Panc1 (cell line): ENCODE results near the gene CELSR2. TPM values are rescaled to one million over a fixed set of nuclear protein-coding genes. Genes with fewer than 3 reads are reported as not detected.

ENCODE experiments used
- ATAC-seq: fragments of 200-7000 bp; cut with Tn5 transposase; 2 replicates; pipeline ENCODE4 v1.9.1; 2020; ENCODE audit warnings: mild to moderate bottlenecking, moderate library complexity
- BruUV-seq: library from RNA; stranded (reverse); fragments of 400-500 nt; replicated peaks from 2 replicates; lab custom pipeline; 2021; lab: Mats Ljungman, UMichigan
- CTCF ChIA-PET: fragments of 300-600 bp; sonication (Branson Sonifier 250); formaldehyde crosslinking; loops from one replicate; lab custom pipeline; 2022; ENCODE audit warnings: antibody characterized with exemption; lab: Charles Lee
- POLR2A ChIA-PET: fragments of 300-600 bp; sonication (Branson Sonifier 250); formaldehyde crosslinking; loops from one replicate; lab custom pipeline; 2022; ENCODE audit warnings: antibody characterized with exemption; lab: Charles Lee
- DNase-seq: peaks from one replicate; pipeline ENCODE4 v3.0.0-alpha.2; 2010; ENCODE audit warnings: low read depth, low spot score
- H3K27ac ChIP-seq: 2 replicates; pipeline ENCODE4 v1.5.1; 2011; ENCODE audit warnings: mild to moderate bottlenecking, low read length, inconsistent platforms
- H3K27me3 ChIP-seq: fragments of 200-500 bp; sonication (Bioruptor generic); 2 replicates; pipeline ENCODE4 v1.6.0; 2014; ENCODE audit warnings: low read length, inconsistent platforms; ENCODE audit not compliant: control insufficient read depth, insufficient read depth
- H3K36me3 ChIP-seq: fragments of 200-500 bp; sonication (Bioruptor generic); 2 replicates; pipeline ENCODE4 v1.5.1; 2014; ENCODE audit warnings: inconsistent platforms, mild to moderate bottlenecking, low read length, moderate library complexity; ENCODE audit not compliant: control insufficient read depth, insufficient read depth
- H3K4me1 ChIP-seq: 2 replicates; pipeline ENCODE4 v1.5.1; 2011; ENCODE audit warnings: inconsistent platforms, mild to moderate bottlenecking, low read length, moderate library complexity; ENCODE audit not compliant: control insufficient read depth, insufficient read depth
- H3K4me3 ChIP-seq, 2 experiments: 2 replicates each; pipeline ENCODE4 v1.5.1; 2011 to 2012; ENCODE audit warnings: low read depth in 2 of 2, low read length in 2 of 2, mild to moderate bottlenecking in 2 of 2, inconsistent platforms in 1 of 2, moderate library complexity in 1 of 2
- H3K9me3 ChIP-seq: fragments of 200-500 bp; sonication (Bioruptor generic); 2 replicates; pipeline ENCODE4 v1.5.1; 2014; ENCODE audit warnings: low read depth, mild to moderate bottlenecking, inconsistent platforms, low read length, moderate library complexity; ENCODE audit not compliant: control insufficient read depth, insufficient read depth
- CTCF ChIP-seq: fragments of 450-650 bp; IDR thresholded peaks from 2 replicates; pipeline ENCODE4 v1.5.1; 2017; ENCODE audit warnings: mild to moderate bottlenecking
- POLR2AphosphoS5 ChIP-seq: IDR thresholded peaks from 2 replicates; pipeline ENCODE4 v1.6.1; 2012; ENCODE audit warnings: mild to moderate bottlenecking, low read depth, low read length, moderate library complexity
- REST ChIP-seq, 2 experiments: IDR thresholded peaks; 2 replicates each; pipeline ENCODE4 v1.6.1; 2011 to 2012; ENCODE audit warnings: low read depth in 2 of 2, control low read depth in 1 of 2, low read length in 1 of 2, mild to moderate bottlenecking in 1 of 2, moderate library complexity in 1 of 2; ENCODE audit not compliant: insufficient read depth in 1 of 2
- SIN3A ChIP-seq: IDR thresholded peaks from 2 replicates; pipeline ENCODE4 v1.6.1; 2012; ENCODE audit warnings: low read depth, mild to moderate bottlenecking, low read length, moderate library complexity, borderline replicate concordance; ENCODE audit not compliant: insufficient read depth
- TCF7L2 ChIP-seq: IDR thresholded peaks from 2 replicates; pipeline ENCODE4 v1.6.1; 2011; ENCODE audit warnings: mild to moderate bottlenecking, low read depth, low read length, inconsistent platforms
- in situ Hi-C: cut with HindIII; loops from 2 replicates; pipeline ENCODE4 v1.10.0; 2016; ENCODE audit warnings: low sequenced_read_pairs, low pct_unique_long_range_greater_than_20kb
- intact Hi-C: fragments of 100-400 bp; cut with micrococcal nuclease; formaldehyde crosslinking; loops from one replicate; pipeline ENCODE4 v1.10.0; 2022; ENCODE audit not compliant: unreplicated experiment
- total RNA-seq: library from RNA; stranded (reverse); gene quantifications from one replicate; pipeline ENCODE4 v1.2.1, GENCODE V29; 2021; ENCODE audit not compliant: unreplicated experiment

The CELSR2 gene
- total RNA-seq, 1 experiment from 2014 or later: 4.1 TPM

DNA sequence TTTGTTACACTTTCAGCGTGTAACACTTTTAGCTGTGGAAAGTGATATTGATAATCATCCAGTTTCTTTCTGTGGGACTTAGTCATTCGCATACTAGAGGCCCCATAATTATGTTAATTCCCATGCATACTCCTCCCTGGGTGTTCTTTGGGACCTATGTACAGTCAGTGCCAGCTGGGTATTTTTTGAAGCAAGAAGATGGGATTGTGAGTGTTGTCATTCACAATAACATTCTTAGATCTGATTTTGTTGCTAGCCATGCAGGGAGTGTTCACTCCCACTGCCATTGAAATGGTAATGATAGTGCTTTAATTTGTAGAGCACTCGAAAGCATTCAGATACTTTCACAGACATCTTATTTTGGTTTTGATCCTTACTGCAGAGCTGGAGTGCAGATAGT is 24.0 kb upstream of the CELSR2 start:
- CTCF ChIA-PET: no interaction called here

GRCh38 chr1:109225711-109226445 is 23.5 kb upstream of the CELSR2 start:
- POLR2A ChIA-PET: no interaction called here

More for the DNA sequence above, 24.0 kb upstream of the CELSR2 start:
- no TSS peak for BruUV-seq
- Histone ChIP-seq H3K4me1 (no peaks in the 10 kb centered on the region), H3K27ac (no peak overlapping the region), H3K27me3 (no peaks in the 10 kb centered on the region), H3K36me3 (peaks cover 17% of the 10 kb centered on the region), H3K9me3 (no peaks in the 10 kb centered on the region), H3K4me3 (no peak overlapping the region)
- POLR2A ChIA-PET: no interaction called here
- intact Hi-C loops: no loop called here
- in situ Hi-C loops: no loop called here
- DNase-seq (no peak), ATAC-seq (no peak)
- no peak for TF ChIP-seq POLR2AphosphoS5
- TF ChIP-seq REST (IDR thresholded peaks at IDR 0.05; ENCODE audit: insufficient read depth in 1 of 2, low read depth in 2 of 2, low read length in 1 of 2): no peak
- TF ChIP-seq SIN3A: no peak
- TF ChIP-seq TCF7L2: no peak
- TF ChIP-seq CTCF: no peak

More at GRCh38 chr1:109225711-109226445, 23.5 kb upstream of the CELSR2 start:
- H3K4me3 ChIP-seq: no peak overlapping the region
- H3K36me3 ChIP-seq: peaks cover 17% of the 10 kb centered on the region
- CTCF ChIA-PET: no interaction called here
- no TSS peak for BruUV-seq
- TF ChIP-seq REST (IDR thresholded peaks at IDR 0.05; ENCODE audit: insufficient read depth in 1 of 2, low read depth in 2 of 2, low read length in 1 of 2) (no peak), TCF7L2 (no peak), CTCF (no peak), POLR2AphosphoS5 (no peak), SIN3A (no peak)
- H3K9me3 ChIP-seq: no peaks in the 10 kb centered on the region
- no peak for DNase-seq
- no peaks in the 10 kb centered on the region for H3K4me1 ChIP-seq
- ATAC-seq: no peak
- intact Hi-C loops: no loop called here
- in situ Hi-C loops: no loop called here
- no peak overlapping the region for H3K27ac ChIP-seq
- H3K27me3 ChIP-seq: no peaks in the 10 kb centered on the region
